K562 (cell line): Measurements from ENCODE around the gene KIF26B. TPM values are rescaled to one million over a fixed set of nuclear protein-coding genes. Genes with fewer than 3 reads are reported as not detected.

ENCODE experiments used
- ATAC-seq: fragments of 200-7000 bp; cut with Tn5 transposase; 3 replicates; pipeline ENCODE4 v1.9.1; 2020; ENCODE audit warnings: moderate library complexity
- BruUV-seq: library from RNA; stranded (reverse); fragments of 400-500 nt; replicated peaks from 2 replicates; lab custom pipeline; 2021; lab: Mats Ljungman, UMichigan
- CTCF ChIA-PET: fragments of 300-600 bp; formaldehyde crosslinking; extraction: SDS; loops from one replicate; lab custom pipeline; 2021; ENCODE audit warnings: low intra/inter-chr PET ratio; lab: Yijun Ruan, JAX
- POLR2A ChIA-PET: fragments of 300-600, 350-650 bp; sonication (Branson Sonifier 250); formaldehyde crosslinking; extraction: SDS; loops from one replicate; lab custom pipeline; 2021; ENCODE audit warnings: antibody characterized with exemption, inconsistent platforms; lab: Yijun Ruan, JAX
- DNase-seq, 4 experiments: peaks; one replicate each; pipeline versions ENCODE4 v3.0.0 to v3.0.0-alpha.2; 2011 to 2018; ENCODE audit warnings: low spot score in 3 of 4, mixed read lengths in 3 of 4; ENCODE audit errors: extremely low read depth in 1 of 4
- FAIRE-seq: peaks from 2 replicates; lab custom pipeline; 2011; peaks lifted over from hg19 to GRCh38; lab: Jason Lieb, UNC
- H2AFZ ChIP-seq: 2 replicates; pipeline ENCODE4 v1.6.0; 2011; ENCODE audit warnings: low read depth, low read length, control low read depth, inconsistent platforms
- H3K27ac ChIP-seq: fragments of 200-600 bp; 3 replicates; pipeline ENCODE4 v1.8.0; 2011; ENCODE audit warnings: low read depth, mild to moderate bottlenecking, control low read depth, inconsistent platforms, low read length, moderate library complexity, mixed read lengths; ENCODE audit errors: extremely low read depth
- H3K27me3 ChIP-seq, 2 experiments: fragments of 300-600 bp in 1 of 2; 2 replicates in 1 of 2; 3 replicates in 1 of 2; pipeline versions ENCODE4 v1.6.0 to v1.8.0; 2011; ENCODE audit warnings: inconsistent platforms in 2 of 2, low read length in 2 of 2, mild to moderate bottlenecking in 1 of 2, mixed read lengths in 1 of 2, moderate library complexity in 1 of 2; ENCODE audit not compliant: control insufficient read depth in 2 of 2, insufficient read depth in 2 of 2
- H3K36me3 ChIP-seq: fragments of 300-600 bp; 3 replicates; pipeline ENCODE4 v1.8.0; 2011; ENCODE audit warnings: mild to moderate bottlenecking, low read length, inconsistent platforms; ENCODE audit not compliant: control insufficient read depth, insufficient read depth
- H3K4me1 ChIP-seq, 2 experiments: fragments of 200-600 bp in 1 of 2; replicated peaks in 1 of 2; 2 replicates in 1 of 2; 3 replicates in 1 of 2; pipeline versions ENCODE4 v1.5.1 to v1.8.0; 2011; ENCODE audit warnings: inconsistent platforms in 2 of 2, low read length in 2 of 2, mild to moderate bottlenecking in 1 of 2, mixed read lengths in 1 of 2, moderate library complexity in 1 of 2; ENCODE audit not compliant: control insufficient read depth in 2 of 2, insufficient read depth in 2 of 2
- H3K4me2 ChIP-seq: 2 replicates; pipeline ENCODE4 v1.6.1; 2011; ENCODE audit warnings: low read length, control low read depth, inconsistent platforms, mixed read lengths; ENCODE audit not compliant: insufficient read depth
- H3K4me3 ChIP-seq: fragments of 200-600 bp; sonication (generic), shearing (Covaris generic); 2 replicates; pipeline ENCODE4 v1.5.1; 2016; ENCODE audit warnings: control low read depth, inconsistent platforms
- H3K79me2 ChIP-seq: fragments of 200-600 bp; 3 replicates; pipeline ENCODE4 v1.8.0; 2011; ENCODE audit warnings: low read length, inconsistent platforms; ENCODE audit not compliant: control insufficient read depth, insufficient read depth
- H3K9ac ChIP-seq, 2 experiments: 2 replicates each; pipeline versions ENCODE4 v1.6.0 to v1.6.1; 2011; ENCODE audit warnings: low read depth in 2 of 2, low read length in 2 of 2, control low read depth in 1 of 2, inconsistent platforms in 1 of 2, mild to moderate bottlenecking in 1 of 2, mixed read lengths in 1 of 2; ENCODE audit not compliant: insufficient read depth in 1 of 2
- H3K9me1 ChIP-seq: one replicate; pipeline ENCODE4 v1.6.0; 2011; ENCODE audit warnings: inconsistent platforms, mild to moderate bottlenecking, low read length, moderate library complexity; ENCODE audit not compliant: control insufficient read depth, insufficient read depth
- H3K9me3 ChIP-seq: replicated peaks from 2 replicates; pipeline ENCODE4 v1.5.1; 2011; ENCODE audit warnings: low read depth, low read length, inconsistent platforms; ENCODE audit not compliant: control insufficient read depth, insufficient read depth
- H4K20me1 ChIP-seq: replicated peaks from 2 replicates; pipeline ENCODE4 v1.6.1; 2011; ENCODE audit warnings: low read length, inconsistent platforms, mixed read lengths; ENCODE audit not compliant: control insufficient read depth, insufficient read depth
- ARNT ChIP-seq, 2 experiments: fragments of 450-650 bp; IDR thresholded peaks; 2 replicates each; pipeline ENCODE4 v1.6.1; 2016; ENCODE audit warnings: mild to moderate bottlenecking in 1 of 2
- C11orf30 ChIP-seq: fragments of 450-650 bp; IDR thresholded peaks from 2 replicates; pipeline ENCODE4 v1.6.1; 2016; ENCODE audit warnings: low read depth, mild to moderate bottlenecking
- MCM7 ChIP-seq, 2 experiments: fragments of 450-650 bp; IDR thresholded peaks; 2 replicates each; pipeline ENCODE4 v1.6.1; 2016 to 2018
- NUFIP1 ChIP-seq: fragments of 450-650 bp; IDR thresholded peaks from 2 replicates; pipeline ENCODE4 v1.6.1; 2018; ENCODE audit not compliant: partially characterized antibody
- PBX2 ChIP-seq, 2 experiments: IDR thresholded peaks in 1 of 2; conservative IDR thresholded peaks in 1 of 2; 2 replicates each; pipeline ENCODE4 v1.6.1; 2016; ENCODE audit warnings: low read depth in 2 of 2, mild to moderate bottlenecking in 1 of 2, missing compliant biosample characterization in 1 of 2, missing genetic modification characterization in 1 of 2, moderate library complexity in 1 of 2
- PHF8 ChIP-seq: fragments of 200-600 bp; sonication (generic); IDR thresholded peaks from 2 replicates; pipeline ENCODE4 v1.6.1; 2012; ENCODE audit warnings: mixed run types, mild to moderate bottlenecking, inconsistent platforms, low read length, moderate library complexity, borderline replicate concordance
- PKNOX1 ChIP-seq: fragments of 450-650 bp; IDR thresholded peaks from 2 replicates; pipeline ENCODE4 v1.6.1; 2016
- SAP30 ChIP-seq: fragments of 200-600 bp; sonication (generic); IDR thresholded peaks from 2 replicates; pipeline ENCODE4 v1.6.1; 2012; ENCODE audit warnings: borderline replicate concordance, low read depth, mild to moderate bottlenecking, moderate library complexity, low read length, control low read depth, inconsistent platforms; ENCODE audit not compliant: insufficient read depth, poor library complexity, severe bottlenecking
- SRSF9 ChIP-seq: fragments of 200-400 bp; formaldehyde crosslinking; IDR thresholded peaks from 2 replicates; pipeline ENCODE4 v1.6.1; 2017; ENCODE audit warnings: low read depth, low read length, borderline replicate concordance
- ZFP36 ChIP-seq: fragments of 150-350 bp; IDR thresholded peaks from 2 replicates; pipeline ENCODE4 v1.6.1; 2018; ENCODE audit warnings: low read length, low read depth; ENCODE audit not compliant: partially characterized antibody
- ZNF239 ChIP-seq: fragments of 250-450 bp; sonication (Bioruptor Pico); IDR thresholded peaks from 2 replicates; pipeline ENCODE4 v1.4.0; 2020; ENCODE audit warnings: mild to moderate bottlenecking
- ZNF3 ChIP-seq: fragments of 250-450 bp; sonication (Bioruptor Pico); IDR thresholded peaks from 2 replicates; pipeline ENCODE4 v1.5.0; 2021; ENCODE audit warnings: mild to moderate bottlenecking, moderate library complexity
- WGBS: fragments of 100-300 bp; shearing (Covaris generic); methylation state at CpG from one replicate; pipeline ENCODE4 v1.1.6; 2016; ENCODE audit warnings: low coverage, mixed read lengths; ENCODE audit not compliant: insufficient coverage; ENCODE audit errors: missing lambda C conversion rate; 5-methylcytosine and 5-hydroxymethylcytosine counted together
- in situ Hi-C: fragments of 300-500 bp; cut with MboI; formaldehyde crosslinking; loops from 4 replicates; pipeline ENCODE4 v1.15.0; 2018; ENCODE audit warnings: inconsistent platforms, mixed read lengths
- intact Hi-C: fragments of 100-400 bp; cut with micrococcal nuclease; formaldehyde crosslinking; loops from 2 replicates; pipeline ENCODE4 v1.14.2; 2022
- polyA plus RNA-seq, 8 experiments: library from polyadenylated mRNA; depleted of rRNA in 4 of 8; stranded (reverse) in 5 of 8; unstranded in 3 of 8; fragments of >200 nt; fragmentation: Nextera tagmentation in 2 of 8; fragmentation: Illumina TruSeq in 1 of 8; extraction: Ambion mirVana in 2 of 8; extraction: Trizol in 1 of 8; gene quantifications; 2 replicates each; pipeline versions ENCODE4 v1.2.1 to v1.2.3, GENCODE V29; 2011 to 2014; ENCODE audit warnings: inconsistent platforms in 1 of 8, missing spikeins in 1 of 8
- total RNA-seq, 7 experiments: library from RNA; depleted of rRNA in 6 of 7; stranded (reverse); fragments of >200 nt in 6 of 7; fragmentation: Illumina TruSeq in 2 of 7; extraction: Trizol in 2 of 7; gene quantifications; 2 replicates each; pipeline versions ENCODE4 v1.2.1 to v1.2.3, GENCODE V29; 2011 to 2021; ENCODE audit warnings: low replicate concordance in 1 of 7

The KIF26B gene
- total and polyA plus RNA-seq, 9 of the 15 experiments (the other 6 are each of a cell fraction or from before 2014, with no cell fraction given), result 0.02 to 0.08 (median 0.03) TPM; not detected in 6

- in situ Hi-C loops, result no loop called here
- no peaks in the 10 kb centered on the region for H3K9me1 ChIP-seq
- H3K27me3 ChIP-seq, result peaks cover 69 to 96% of the 10 kb centered on the region in 2 experiments; a peak in 4 of 5 replicates
- no peaks in the 10 kb centered on the region for H3K9me3 ChIP-seq
- FAIRE-seq, result peak; percentile 23
- H3K4me1 ChIP-seq, result peaks cover 0 to 28% of the 10 kb centered on the region in 2 experiments; a peak in 2 of 5 replicates
- no TSS peak for BruUV-seq
- no peak overlapping the region for H2AFZ ChIP-seq
- intact Hi-C loops, result no loop called here
- TF ChIP-seq ZNF3 (CRISPR knock-in tag) (no peak), C11orf30 (no peak), MCM7 (IDR thresholded peaks at IDR 0.05) (no peak), SAP30 (no peak)
- CTCF ChIA-PET, result no interaction called here
- H3K4me2 ChIP-seq, result no peak overlapping the region
- no peak for ATAC-seq
- H3K9ac ChIP-seq, result no peak overlapping the region
- H3K4me3 ChIP-seq, result no peak overlapping the region
- H3K27ac ChIP-seq, result no peak overlapping the region
- no peak for DNase-seq
- POLR2A ChIA-PET, result no interaction called here
- H3K79me2 ChIP-seq, result no peaks in the 10 kb centered on the region
- WGBS, result 2% methylated on average over 9 of the region's 9 CpGs
- peaks cover 5% of the 10 kb centered on the region for H4K20me1 ChIP-seq
- no peaks in the 10 kb centered on the region for H3K36me3 ChIP-seq
Measured at GRCh38 chr1:245690156-245690690, 535.4 kb downstream of the KIF26B start.

- H3K9me3 ChIP-seq, result no peaks in the 10 kb centered on the region
- no peak overlapping the region for H3K9ac ChIP-seq
- ATAC-seq (no peak), FAIRE-seq (no peak), DNase-seq (no peak)
- no peak overlapping the region for H2AFZ ChIP-seq
- no peaks in the 10 kb centered on the region for H3K36me3 ChIP-seq
- ChIA-PET POLR2A (no interaction called here), CTCF (no interaction called here)
- H3K9me1 ChIP-seq, result no peaks in the 10 kb centered on the region
- BruUV-seq, result no TSS peak
- WGBS, result 4% methylated on average over 13 of the region's 13 CpGs
- H4K20me1 ChIP-seq, result peaks cover 5% of the 10 kb centered on the region
- peaks cover 0 to 20% of the 10 kb centered on the region in 2 experiments; a peak in 1 of 5 replicates for H3K4me1 ChIP-seq
- H3K27me3 ChIP-seq, result peaks cover 63 to 95% of the 10 kb centered on the region in 2 experiments; a peak in 4 of 5 replicates
- in situ Hi-C loops, result no loop called here
- intact Hi-C loops, result no loop called here
- H3K79me2 ChIP-seq, result no peaks in the 10 kb centered on the region
- H3K4me3 ChIP-seq, result no peak overlapping the region
- H3K27ac ChIP-seq, result no peak overlapping the region
- H3K4me2 ChIP-seq, result no peak overlapping the region
- TF ChIP-seq PHF8 (no peak), ARNT (IDR thresholded peaks at IDR 0.05) (no peak), ZFP36 (no peak), PBX2 (CRISPR knock-in tag; IDR thresholded peaks at IDR 0.05; ENCODE audit: low read depth) (no peak), PBX2 (tag; conservative IDR thresholded peaks at IDR 0.05; ENCODE audit: low read depth) (no peak), PKNOX1 (no peak), NUFIP1 (no peak), SRSF9 (no peak), ZNF239 (no peak)
Measured at GRCh38 chr1:245690946-245691541, 536.3 kb downstream of the KIF26B start.
